Sigmoid colon (tissue), 7 donors: ENCODE data around the gene AP1S3. TPM values are rescaled to one million over a fixed set of nuclear protein-coding genes. Genes with fewer than 3 reads are reported as not detected.

ENCODE experiments used
- DNase-seq: peaks from one replicate; pipeline ENCODE4 v3.0.0-alpha.2; 2019
- H3K27ac ChIP-seq, 4 donors: fragments of 200-600 bp; sonication (generic); one replicate each; pipeline ENCODE4 v1.5.1; 2016 to 2019; ENCODE audit warnings: mild to moderate bottlenecking in 1 of 4
- H3K27me3 ChIP-seq, 3 donors: fragments of 200-600 bp; sonication (generic); one replicate each; pipeline ENCODE4 v1.5.1; 2019; ENCODE audit warnings: mild to moderate bottlenecking in 1 of 3
- H3K36me3 ChIP-seq, 4 donors: fragments of 200-600 bp; sonication (generic); one replicate each; pipeline ENCODE4 v1.5.1; 2016 to 2019
- H3K4me1 ChIP-seq, 4 donors: fragments of 200-600 bp; sonication (generic); one replicate each; pipeline ENCODE4 v1.5.1; 2017 to 2019
- H3K4me3 ChIP-seq, 4 donors: fragments of 200-600 bp; sonication (generic); one replicate each; pipeline ENCODE4 v1.5.1; 2017 to 2019; ENCODE audit warnings: mild to moderate bottlenecking in 2 of 4, moderate library complexity in 1 of 4
- H3K9me3 ChIP-seq, 4 donors: fragments of 200-600 bp in 3 of 4; sonication (generic) in 3 of 4; one replicate each; pipeline versions ENCODE4 v1.5.1 to v1.6.1; 2013 to 2019
- EP300 ChIP-seq, 4 donors: sonication (generic); formaldehyde crosslinking; IDR thresholded peaks; one replicate each; pipeline ENCODE4 v1.6.1; 2017; ENCODE audit warnings: antibody characterized with exemption in 4 of 4
- POLR2A ChIP-seq, 2 donors: fragments of 450-650 bp; IDR thresholded peaks; one replicate each; pipeline ENCODE4 v1.6.1; 2016; ENCODE audit warnings: antibody characterized with exemption in 2 of 2, mild to moderate bottlenecking in 2 of 2, moderate library complexity in 2 of 2
- POLR2AphosphoS5 ChIP-seq, 4 donors: sonication (generic); formaldehyde crosslinking; IDR thresholded peaks; one replicate each; pipeline ENCODE4 v1.6.1; 2017; ENCODE audit warnings: antibody characterized with exemption in 4 of 4
- WGBS, 2 donors: extraction: QIAGEN DNeasy Blood & Tissue Kit; methylation state at CpG; one replicate each; pipeline ENCODE4 v1.1.7; 2013; 5-methylcytosine and 5-hydroxymethylcytosine counted together
- intact Hi-C: fragments of 100-400 bp; cut with DNase I; formaldehyde crosslinking; loops from one replicate; pipeline ENCODE4 v1.15.1; 2023
- polyA plus RNA-seq, 3 donors: library from polyadenylated mRNA; stranded (reverse); fragments of 200-250 nt; gene quantifications; one replicate each; pipeline ENCODE4 v1.2.3, GENCODE V29; 2013
- total RNA-seq, 4 donors: library from RNA; depleted of rRNA; stranded (reverse); fragments of >200 nt; gene quantifications; one replicate each; pipeline ENCODE4 v1.1.0, GENCODE V29; 2016
- TF ChIP-seq, protein P1 (sequence below), 4 experiments: fragments of 450-650 bp in 3 of 4; fragments of 200-600 bp in 1 of 4; IDR thresholded peaks; one replicate each; pipeline ENCODE4 v1.5.1; 2016 to 2019; ENCODE audit warnings: antibody characterized with exemption in 4 of 4, mild to moderate bottlenecking in 3 of 4, moderate library complexity in 2 of 4
- donor health status: healthy with polysubstance abuse.
- donor health status: Bipolar disorder and iron deficiency.
- donor health status: healthy.

Gene AP1S3
- total and polyA plus RNA-seq, 7 donors = 0.14 to 7.2 (median 3.0) TPM; not detected in 2

DNA sequence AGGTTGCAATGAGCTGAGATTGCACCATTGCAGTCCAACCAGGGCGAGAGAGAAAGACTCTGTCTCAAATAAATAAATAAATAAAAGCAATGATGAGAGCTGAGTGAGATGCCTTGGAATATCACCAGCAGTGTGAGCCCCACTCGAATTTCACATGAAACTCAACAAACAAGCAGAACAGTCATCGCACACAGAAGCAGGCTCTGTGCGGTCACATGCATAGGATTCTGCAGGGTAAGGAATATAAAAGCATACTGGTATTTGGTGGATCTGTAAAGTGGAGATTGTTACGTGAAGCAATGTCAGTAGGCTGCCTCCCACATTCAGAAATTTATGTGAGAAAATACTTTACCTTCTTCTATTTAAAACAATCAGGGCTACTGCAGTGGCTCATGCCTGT, 18.0 kb upstream of the AP1S3 start:
- no peak overlapping the region for H3K4me3 ChIP-seq
- TF ChIP-seq, protein P1, sequence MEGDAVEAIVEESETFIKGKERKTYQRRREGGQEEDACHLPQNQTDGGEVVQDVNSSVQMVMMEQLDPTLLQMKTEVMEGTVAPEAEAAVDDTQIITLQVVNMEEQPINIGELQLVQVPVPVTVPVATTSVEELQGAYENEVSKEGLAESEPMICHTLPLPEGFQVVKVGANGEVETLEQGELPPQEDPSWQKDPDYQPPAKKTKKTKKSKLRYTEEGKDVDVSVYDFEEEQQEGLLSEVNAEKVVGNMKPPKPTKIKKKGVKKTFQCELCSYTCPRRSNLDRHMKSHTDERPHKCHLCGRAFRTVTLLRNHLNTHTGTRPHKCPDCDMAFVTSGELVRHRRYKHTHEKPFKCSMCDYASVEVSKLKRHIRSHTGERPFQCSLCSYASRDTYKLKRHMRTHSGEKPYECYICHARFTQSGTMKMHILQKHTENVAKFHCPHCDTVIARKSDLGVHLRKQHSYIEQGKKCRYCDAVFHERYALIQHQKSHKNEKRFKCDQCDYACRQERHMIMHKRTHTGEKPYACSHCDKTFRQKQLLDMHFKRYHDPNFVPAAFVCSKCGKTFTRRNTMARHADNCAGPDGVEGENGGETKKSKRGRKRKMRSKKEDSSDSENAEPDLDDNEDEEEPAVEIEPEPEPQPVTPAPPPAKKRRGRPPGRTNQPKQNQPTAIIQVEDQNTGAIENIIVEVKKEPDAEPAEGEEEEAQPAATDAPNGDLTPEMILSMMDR (IDR thresholded peaks at IDR 0.05) = no peak
- TF ChIP-seq POLR2AphosphoS5 (IDR thresholded peaks at IDR 0.05) (no peak), POLR2A (IDR thresholded peaks at IDR 0.05) (no peak), EP300 (IDR thresholded peaks at IDR 0.05) (no peak)
- no peaks in the 10 kb centered on the region for H3K36me3 ChIP-seq
- no peak overlapping the region for H3K27ac ChIP-seq
- no peaks in the 10 kb centered on the region for H3K27me3 ChIP-seq
- intact Hi-C loops = no loop called here
- H3K4me1 ChIP-seq = no peaks in the 10 kb centered on the region
- WGBS, 2 donors = 91 to 93% methylated on average over 5 of the region's 5 CpGs
- DNase-seq = no peak
- no peaks in the 10 kb centered on the region for H3K9me3 ChIP-seq

- no peaks in the 10 kb centered on the region for H3K4me1 ChIP-seq
- no peaks in the 10 kb centered on the region for H3K9me3 ChIP-seq
- TF ChIP-seq POLR2AphosphoS5 (IDR thresholded peaks at IDR 0.05) (no peak), EP300 (IDR thresholded peaks at IDR 0.05) (no peak), POLR2A (IDR thresholded peaks at IDR 0.05) (no peak)
- TF ChIP-seq, protein P1 (IDR thresholded peaks at IDR 0.05) = no peak
- no peaks in the 10 kb centered on the region for H3K27me3 ChIP-seq
- no peaks in the 10 kb centered on the region for H3K36me3 ChIP-seq
- DNase-seq = no peak
- WGBS, 2 donors = 72 to 87% methylated on average over 2 of the region's 2 CpGs
- intact Hi-C loops = no loop called here
- H3K4me3 ChIP-seq = no peak overlapping the region
- H3K27ac ChIP-seq = no peak overlapping the region
Observed at GRCh38 chr2:223854741-223855140, 17.4 kb upstream of the AP1S3 start.

DNA sequence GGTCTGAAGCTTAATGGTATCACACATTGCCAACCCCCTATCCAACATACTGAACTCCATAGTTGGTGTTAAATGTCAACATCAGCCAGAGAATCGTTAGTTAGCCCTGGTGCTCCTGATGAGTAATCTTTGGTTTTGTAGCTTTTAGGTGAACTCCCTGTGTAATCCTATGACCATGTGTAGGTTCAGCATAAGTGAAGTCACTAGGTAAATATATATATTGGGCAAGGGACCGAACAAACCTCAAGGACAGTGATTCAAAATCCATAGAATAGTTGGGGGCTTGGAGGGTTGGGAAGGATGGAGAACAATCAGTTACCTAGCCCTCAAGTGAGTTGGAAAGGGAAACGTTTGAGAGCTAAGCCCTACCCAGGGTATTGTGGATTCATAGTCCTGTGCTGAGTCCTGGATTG, 16.0 kb upstream of the AP1S3 start:
- intact Hi-C loops = no loop called here
- no peak for DNase-seq
- Histone ChIP-seq H3K27me3 (no peaks in the 10 kb centered on the region), H3K27ac (no peak overlapping the region), H3K4me1 (no peaks in the 10 kb centered on the region), H3K36me3 (no peaks in the 10 kb centered on the region), H3K4me3 (no peak overlapping the region), H3K9me3 (no peaks in the 10 kb centered on the region)
- WGBS, 2 donors = 87 to 91% methylated on average over 3 of the region's 3 CpGs
- TF ChIP-seq POLR2A (IDR thresholded peaks at IDR 0.05) = no peak
- TF ChIP-seq EP300 (IDR thresholded peaks at IDR 0.05) = no peak
- TF ChIP-seq, protein P1 (IDR thresholded peaks at IDR 0.05) = no peak

DNA sequence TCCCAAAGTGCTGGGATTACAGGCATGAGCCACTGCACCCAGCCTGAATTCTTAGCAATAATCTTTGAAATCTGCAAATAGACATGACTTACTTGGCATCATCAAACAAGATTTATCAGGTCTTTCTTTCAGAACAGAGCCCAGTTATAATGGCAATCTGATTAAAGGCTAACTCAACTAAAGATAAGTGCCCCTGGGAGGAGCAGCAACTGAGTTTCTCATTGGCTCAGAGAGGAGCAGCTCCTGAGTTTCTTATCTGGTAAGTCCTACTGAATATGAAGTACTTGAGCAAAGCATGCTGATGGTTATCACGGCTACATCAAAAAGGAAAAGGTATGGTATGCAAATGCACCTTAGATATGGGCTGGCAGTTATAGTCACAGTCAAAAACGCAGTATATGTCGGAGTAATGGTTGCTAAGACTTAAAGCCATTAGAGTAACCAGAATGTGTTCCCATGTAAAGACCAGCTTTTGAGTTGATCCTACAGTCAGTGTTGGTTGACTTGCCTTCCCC, 15.0 kb upstream of the AP1S3 start:
- TF ChIP-seq, protein P1 (IDR thresholded peaks at IDR 0.05) = no peak
- TF ChIP-seq EP300 (IDR thresholded peaks at IDR 0.05) (no peak), POLR2AphosphoS5 (IDR thresholded peaks at IDR 0.05) (no peak), POLR2A (IDR thresholded peaks at IDR 0.05) (no peak)

GRCh38 chr2:223847410-223847809, 10.0 kb upstream of the AP1S3 start:
- no peak for DNase-seq
- H3K36me3 ChIP-seq = no peaks in the 10 kb centered on the region
- H3K4me1 ChIP-seq = no peaks in the 10 kb centered on the region
- no peaks in the 10 kb centered on the region for H3K9me3 ChIP-seq
- intact Hi-C loops = no loop called here
- H3K27ac ChIP-seq = no peak overlapping the region
- TF ChIP-seq EP300 (IDR thresholded peaks at IDR 0.05) = no peak
- no peak for TF ChIP-seq POLR2AphosphoS5 (IDR thresholded peaks at IDR 0.05)
- no peak for TF ChIP-seq POLR2A (IDR thresholded peaks at IDR 0.05)
- H3K27me3 ChIP-seq = no peaks in the 10 kb centered on the region
- no peak overlapping the region for H3K4me3 ChIP-seq
- WGBS, 2 donors = 91 to 99% methylated on average over 7 of the region's 7 CpGs

More for the DNA sequence above, 15.0 kb upstream of the AP1S3 start:
- Histone ChIP-seq H3K36me3 (no peaks in the 10 kb centered on the region), H3K27me3 (no peaks in the 10 kb centered on the region), H3K4me1 (no peaks in the 10 kb centered on the region), H3K27ac (no peak overlapping the region), H3K4me3 (no peak overlapping the region), H3K9me3 (no peaks in the 10 kb centered on the region)
- 41 to 76% methylated on average over 3 of the region's 3 CpGs for WGBS, 2 donors
- DNase-seq = no peak
- intact Hi-C loops = no loop called here
